Lung microvascular endothelial cell (primary cell): ENCODE data around the gene ABCA9. TPM values are rescaled to one million over a fixed set of nuclear protein-coding genes. Genes with fewer than 3 reads are reported as not detected.
"Not testable (repeated sequence)": the region's sequence is repeated elsewhere in the genome, so short reads cannot be mapped to it uniquely, and the experiment has no call there.

Experiments used
- DNase-seq, 2 donors: peaks; one replicate each; pipeline versions ENCODE4 v3.0.0 to v3.0.0-alpha.2; 2010; ENCODE audit warnings: low read depth in 2 of 2
- total RNA-seq: library from RNA; depleted of rRNA; stranded (reverse); fragments of >200 nt; gene quantifications from 2 replicates; pipeline ENCODE4 v1.2.1, GENCODE V29; 2014

The ABCA9 gene
- total RNA-seq, 1 donor from 2014 or later = 1.8 TPM

GRCh38 chr17:69031839-69032238 is 28.9 kb downstream of the ABCA9 start:
- DNase-seq = no peak

- DNase-seq = peak in 1 of 2 donors; percentile 29
Measured at GRCh38 chr17:69030169-69030568, 30.6 kb downstream of the ABCA9 start.

DNA sequence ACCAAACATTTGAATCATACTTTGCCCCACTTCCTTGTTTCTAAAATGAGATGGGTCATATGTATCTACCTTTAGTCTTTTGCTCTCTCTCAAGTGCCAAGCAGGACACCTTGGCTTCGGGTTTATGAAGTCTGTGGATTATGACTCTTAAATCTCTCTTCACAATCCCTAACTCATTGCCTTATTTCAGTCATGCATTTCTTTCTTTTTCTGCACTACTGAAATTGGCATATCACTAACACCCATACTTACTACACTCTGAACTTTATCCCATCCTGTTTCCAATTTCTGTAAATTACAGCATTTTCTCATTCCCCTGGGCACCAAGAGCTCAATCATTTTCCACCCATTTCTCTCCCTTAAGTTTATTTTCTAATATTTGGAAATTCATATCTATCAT is 42.0 kb downstream of the ABCA9 start:
- DNase-seq = no peak

- peak in 1 of 2 donors; percentile 26 for DNase-seq
Measured at GRCh38 chr17:69018022-69018615, 42.6 kb downstream of the ABCA9 start.

DNA sequence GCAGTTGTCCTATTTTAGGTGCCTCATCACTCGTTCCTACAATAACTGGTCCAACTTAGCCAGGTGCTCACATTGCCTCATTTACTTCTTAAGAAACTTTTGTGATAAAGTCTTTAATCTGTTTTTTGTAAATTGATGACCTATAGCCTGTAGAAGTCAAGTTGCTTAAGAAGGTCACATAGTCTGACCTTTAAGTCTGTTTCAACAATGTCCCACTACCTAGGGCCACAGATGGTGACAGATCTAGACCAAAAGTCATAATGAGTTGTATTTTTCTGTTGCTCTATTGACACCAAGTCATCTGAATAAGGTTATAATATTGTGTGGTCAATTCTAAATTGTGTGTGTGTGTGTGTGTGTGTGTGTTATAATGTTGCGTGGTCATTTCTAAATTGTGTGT is 45.1 kb downstream of the ABCA9 start:
- no peak for DNase-seq

DNA sequence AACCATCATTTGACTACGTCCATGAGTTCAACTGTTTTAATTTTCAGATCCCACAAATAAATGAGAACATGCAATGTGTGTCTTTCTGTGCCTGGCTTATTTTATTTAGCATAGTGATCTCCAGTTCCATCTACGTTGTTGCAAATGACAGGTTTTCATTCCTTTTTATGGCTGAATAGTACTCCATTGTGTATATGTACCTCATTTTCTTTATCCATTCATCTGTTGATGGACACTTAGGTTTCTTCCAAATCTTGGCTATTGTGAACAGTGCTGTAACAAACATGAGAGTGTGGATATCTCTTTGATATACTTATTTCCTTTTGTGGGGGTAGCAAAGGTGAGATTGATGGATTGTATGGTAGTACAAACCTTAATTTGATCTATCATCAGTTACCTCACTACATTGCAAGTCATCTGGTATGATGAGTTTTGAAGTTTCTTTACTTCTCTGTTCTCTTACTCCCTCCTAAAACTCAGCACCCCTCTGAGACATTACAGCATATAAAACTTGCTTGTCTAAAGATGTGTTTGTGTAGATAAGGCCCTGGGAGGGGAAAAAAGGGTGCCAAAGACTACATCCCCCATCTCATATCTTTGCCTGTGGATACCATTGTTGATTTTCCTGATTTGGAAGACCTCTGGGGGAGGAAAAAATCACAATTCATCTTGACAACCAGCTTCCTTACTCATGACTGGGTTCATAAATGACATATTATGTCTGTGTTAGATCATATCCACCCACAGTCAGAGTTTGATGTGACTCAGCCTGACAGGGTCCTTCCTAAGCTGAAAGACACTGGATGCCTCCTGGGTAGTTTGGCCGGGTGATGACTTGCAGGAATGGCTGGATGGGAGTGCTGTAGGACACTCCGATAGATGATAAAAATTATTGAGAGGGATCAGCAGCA is 47.6 kb downstream of the ABCA9 start:
- peak; percentile 72 to 96 for DNase-seq

DNA sequence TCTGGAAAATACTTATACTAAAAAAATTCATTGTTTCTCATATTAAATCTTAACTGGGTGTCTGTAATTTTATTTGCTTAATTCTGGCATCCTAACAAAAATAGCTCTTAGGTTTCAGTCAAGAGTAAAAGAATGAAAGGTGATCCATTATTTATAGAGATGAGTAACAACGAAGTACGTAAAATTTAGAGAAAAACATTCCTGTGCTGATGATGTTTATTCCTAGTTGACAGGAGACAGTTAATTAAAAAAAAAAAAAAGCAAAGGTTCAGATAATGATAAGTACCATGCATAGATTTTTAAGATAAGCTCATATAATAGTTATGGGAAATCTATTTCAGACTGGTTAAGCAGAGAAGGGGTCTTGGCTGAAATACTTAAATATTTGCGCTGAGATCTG is 50.8 kb downstream of the ABCA9 start:
- DNase-seq = no peak

- not testable (repeated sequence) for DNase-seq
Measured at GRCh38 chr17:69004759-69005158, 56.0 kb downstream of the ABCA9 start.

- not testable (repeated sequence) for DNase-seq
Measured at GRCh38 chr17:68999743-69000142, 61.0 kb downstream of the ABCA9 start.

DNA sequence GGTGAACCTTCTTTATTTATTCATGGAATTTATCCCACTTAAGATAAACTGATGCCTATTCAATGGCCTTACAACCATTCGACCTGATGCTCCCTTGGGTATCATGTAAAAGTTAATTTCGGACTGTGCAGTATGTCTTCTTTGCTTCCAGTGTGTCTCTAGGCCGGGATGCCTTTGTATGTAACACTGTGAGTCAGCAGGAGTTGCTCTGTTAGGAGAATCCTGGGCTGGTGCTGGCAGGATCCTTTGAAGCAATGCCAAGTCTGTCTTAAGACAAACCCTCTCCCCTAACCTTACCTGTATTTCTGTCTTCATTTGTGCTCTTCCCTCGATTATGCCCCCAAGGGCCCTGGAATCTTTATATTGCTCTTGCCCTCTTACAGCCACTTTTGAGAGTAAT is 67.6 kb downstream of the ABCA9 start:
- peak in 1 of 2 donors; percentile 60 for DNase-seq

DNA sequence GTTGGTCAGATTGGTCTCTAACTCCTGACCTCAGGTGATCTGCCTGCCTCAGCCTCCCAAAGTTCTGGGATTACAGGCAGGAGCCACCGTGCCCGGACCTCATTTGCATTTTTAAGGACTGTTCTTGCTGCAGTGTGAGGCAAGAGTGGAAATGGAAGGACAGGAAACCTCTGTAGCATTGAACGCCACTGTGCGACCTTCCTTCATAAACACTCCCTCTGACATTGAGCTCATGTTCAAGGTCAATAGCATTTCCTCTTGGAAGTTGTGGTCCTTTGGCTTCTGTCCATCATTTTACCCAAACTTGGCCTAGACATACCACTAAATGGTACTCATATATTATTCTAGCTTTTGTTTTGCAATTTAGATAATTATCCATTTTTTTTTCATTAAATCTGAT is 72.8 kb downstream of the ABCA9 start:
- DNase-seq = peak; percentile 28 to 49

GRCh38 chr17:68981288-68981687 is 79.4 kb downstream of the ABCA9 start:
- peak; percentile 93 to 98 for DNase-seq

GRCh38 chr17:68973098-68973846 is 87.5 kb downstream of the ABCA9 start:
- no peak for DNase-seq

- peak; percentile 48 to 66 for DNase-seq
Measured at GRCh38 chr17:68972119-68972704, 88.5 kb downstream of the ABCA9 start.

- no peak for DNase-seq
Measured at GRCh38 chr17:68969101-68969500, 91.6 kb downstream of the ABCA9 start.

GRCh38 chr17:68963958-68964357 is 96.8 kb downstream of the ABCA9 start:
- no peak for DNase-seq

- DNase-seq = no peak
Measured at GRCh38 chr17:68961214-68961882, 99.4 kb downstream of the ABCA9 start.

GRCh38 chr17:68959117-68959516 is 101.6 kb downstream of the ABCA9 start:
- DNase-seq = not testable (repeated sequence)

GRCh38 chr17:68957944-68958343 is 102.8 kb downstream of the ABCA9 start:
- no peak for DNase-seq

GRCh38 chr17:68955181-68955841 is 105.4 kb downstream of the ABCA9 start, which contains the start of gene ABCA8:
TSS of gene ABCA8 (minus strand) at chr17:68955392. CDS start at chr17:68942034, 13,358 bp downstream.
- DNase-seq = peak in 1 of 2 donors; percentile 56
